ENCODE results near the gene IFNA8. TPM values are rescaled to one million over a fixed set of nuclear protein-coding genes. Genes with fewer than 3 reads are reported as not detected.
A peak's percentile ranks its signal among the peaks of the same experiment; 100 is the strongest.

The IFNA8 gene
- total RNA-seq, 2 donors from 2014 or later, result not detected

DNA sequence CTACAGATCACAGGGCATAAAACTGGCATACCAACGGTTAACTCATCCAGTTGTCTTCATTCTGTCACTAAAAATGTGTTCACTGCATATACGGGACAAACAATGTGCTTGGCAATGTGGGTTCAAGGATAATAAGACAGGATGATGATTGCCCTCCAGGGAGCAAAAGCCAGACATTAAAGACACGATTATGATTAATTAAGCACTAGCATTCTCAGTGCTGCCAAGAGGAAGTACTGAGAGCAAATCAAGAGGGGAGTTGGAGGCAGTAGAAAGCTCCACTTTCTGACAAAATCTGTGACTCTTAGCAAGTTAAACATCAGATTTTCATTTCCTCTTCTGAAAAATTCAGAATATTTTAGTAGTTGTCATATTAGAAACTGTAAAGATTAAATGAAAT lies 9.0 kb upstream of the IFNA8 start:
- H3K4me3 ChIP-seq (ENCODE audit: low read length), result no peak overlapping the region
- no peaks in the 10 kb centered on the region for H3K36me3 ChIP-seq (ENCODE audit: control insufficient read depth, insufficient read depth, low read length)
- H3K9ac ChIP-seq (ENCODE audit: extremely low read depth, low read length, poor library complexity, severe bottlenecking), result no peak overlapping the region
- H3K4me1 ChIP-seq (ENCODE audit: control insufficient read depth, insufficient read depth, low read length), result no peaks in the 10 kb centered on the region
- H3K27ac Mint-ChIP-seq, result no peak overlapping the region
- peaks cover 86% of the 10 kb centered on the region for H3K27me3 Mint-ChIP-seq (ENCODE audit: insufficient read depth)
- H3K36me3 Mint-ChIP-seq (ENCODE audit: low read depth), result no peaks in the 10 kb centered on the region
- no peak overlapping the region for H3K27ac ChIP-seq (ENCODE audit: low read depth, low read length)
- H3K4me1 Mint-ChIP-seq, result peaks cover 5% of the 10 kb centered on the region
- 85 to 92% methylated on average over 2 to 3 of the region's 3 CpGs for WGBS, 2 experiments (ENCODE audit: insufficient coverage in 1 of 2, insufficient read length in 1 of 2)
- no peaks in the 10 kb centered on the region for H3K9me3 ChIP-seq (ENCODE audit: control insufficient read depth, low read length)
- no peak for DNase-seq
- no peak overlapping the region for H3K4me3 Mint-ChIP-seq
- H3K27me3 ChIP-seq (ENCODE audit: control insufficient read depth, insufficient read depth, low read length, poor library complexity, severe bottlenecking), result peaks cover 83% of the 10 kb centered on the region
- H3K9me3 Mint-ChIP-seq, result no peaks in the 10 kb centered on the region
- TF ChIP-seq, protein P1, sequence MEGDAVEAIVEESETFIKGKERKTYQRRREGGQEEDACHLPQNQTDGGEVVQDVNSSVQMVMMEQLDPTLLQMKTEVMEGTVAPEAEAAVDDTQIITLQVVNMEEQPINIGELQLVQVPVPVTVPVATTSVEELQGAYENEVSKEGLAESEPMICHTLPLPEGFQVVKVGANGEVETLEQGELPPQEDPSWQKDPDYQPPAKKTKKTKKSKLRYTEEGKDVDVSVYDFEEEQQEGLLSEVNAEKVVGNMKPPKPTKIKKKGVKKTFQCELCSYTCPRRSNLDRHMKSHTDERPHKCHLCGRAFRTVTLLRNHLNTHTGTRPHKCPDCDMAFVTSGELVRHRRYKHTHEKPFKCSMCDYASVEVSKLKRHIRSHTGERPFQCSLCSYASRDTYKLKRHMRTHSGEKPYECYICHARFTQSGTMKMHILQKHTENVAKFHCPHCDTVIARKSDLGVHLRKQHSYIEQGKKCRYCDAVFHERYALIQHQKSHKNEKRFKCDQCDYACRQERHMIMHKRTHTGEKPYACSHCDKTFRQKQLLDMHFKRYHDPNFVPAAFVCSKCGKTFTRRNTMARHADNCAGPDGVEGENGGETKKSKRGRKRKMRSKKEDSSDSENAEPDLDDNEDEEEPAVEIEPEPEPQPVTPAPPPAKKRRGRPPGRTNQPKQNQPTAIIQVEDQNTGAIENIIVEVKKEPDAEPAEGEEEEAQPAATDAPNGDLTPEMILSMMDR (conservative IDR thresholded peaks at IDR 0.05), result no peak

DNA sequence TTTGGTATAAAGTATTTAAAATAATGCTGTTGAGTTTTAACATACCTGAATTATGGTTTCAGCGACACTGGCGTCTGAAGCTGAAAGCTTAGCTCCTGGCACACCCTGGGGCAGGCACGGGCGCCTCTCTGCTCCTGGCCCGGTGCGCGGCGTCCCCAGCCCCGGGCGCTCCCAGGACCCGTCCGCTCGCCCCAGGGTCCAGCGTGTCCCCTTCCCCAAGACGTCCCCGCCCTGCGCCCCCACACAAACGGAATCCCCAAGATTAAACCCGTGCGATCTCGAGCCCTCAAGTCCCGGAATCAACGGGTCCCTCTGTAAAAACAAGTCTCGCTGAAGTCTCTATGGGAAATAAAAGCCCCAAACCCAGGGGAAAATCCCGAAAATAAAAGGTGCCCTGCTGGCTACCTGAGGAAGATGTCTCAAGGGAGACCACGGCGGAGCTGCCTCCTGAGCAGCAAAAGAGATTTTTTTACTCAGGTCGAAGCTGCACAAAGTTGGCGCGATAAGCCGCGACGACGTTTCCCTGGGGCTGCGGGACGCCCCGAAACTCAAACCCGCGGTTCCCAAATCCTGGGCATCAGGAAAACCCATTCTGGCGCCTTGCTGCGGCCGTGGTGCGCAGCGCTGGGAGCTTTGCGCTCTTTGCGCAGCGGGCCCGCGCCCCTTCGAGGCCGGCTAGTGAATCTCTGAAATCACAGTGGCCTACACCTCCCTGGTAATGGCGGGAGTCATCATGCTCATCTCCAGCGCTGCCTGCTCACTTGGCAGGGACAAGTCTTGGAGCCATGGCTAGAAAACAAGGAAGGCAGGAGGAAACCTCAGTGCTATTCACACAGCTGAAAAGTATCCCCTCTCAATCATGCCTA lies 6.3 kb upstream of the IFNA8 start:
- WGBS, 2 experiments (ENCODE audit: insufficient coverage in 1 of 2, insufficient read length in 1 of 2), result 3% methylated on average over 50 to 53 of the region's 53 CpGs
- Mint-ChIP-seq H3K9me3 (no peaks in the 10 kb centered on the region), H3K36me3 (ENCODE audit: low read depth) (no peaks in the 10 kb centered on the region), H3K27me3 (ENCODE audit: insufficient read depth) (peaks cover 74% of the 10 kb centered on the region), H3K27ac (no peak overlapping the region), H3K4me3 (peak overlapping the region; percentile 56), H3K4me1 (peaks cover 4% of the 10 kb centered on the region)
- peak overlapping the region; percentile 82 for H3K4me3 ChIP-seq (ENCODE audit: low read length)
- H3K36me3 ChIP-seq (ENCODE audit: control insufficient read depth, insufficient read depth, low read length), result no peaks in the 10 kb centered on the region
- peak; percentile 89 for DNase-seq
- no peaks in the 10 kb centered on the region for H3K9me3 ChIP-seq (ENCODE audit: control insufficient read depth, low read length)
- peaks cover 68% of the 10 kb centered on the region for H3K27me3 ChIP-seq (ENCODE audit: control insufficient read depth, insufficient read depth, low read length, poor library complexity, severe bottlenecking)
- H3K4me1 ChIP-seq (ENCODE audit: control insufficient read depth, insufficient read depth, low read length), result no peaks in the 10 kb centered on the region
- TF ChIP-seq, protein P1 (conservative IDR thresholded peaks at IDR 0.05), result peak; percentile 54
- H3K27ac ChIP-seq (ENCODE audit: low read depth, low read length), result no peak overlapping the region
- H3K9ac ChIP-seq (ENCODE audit: extremely low read depth, low read length, poor library complexity, severe bottlenecking), result no peak overlapping the region

DNA sequence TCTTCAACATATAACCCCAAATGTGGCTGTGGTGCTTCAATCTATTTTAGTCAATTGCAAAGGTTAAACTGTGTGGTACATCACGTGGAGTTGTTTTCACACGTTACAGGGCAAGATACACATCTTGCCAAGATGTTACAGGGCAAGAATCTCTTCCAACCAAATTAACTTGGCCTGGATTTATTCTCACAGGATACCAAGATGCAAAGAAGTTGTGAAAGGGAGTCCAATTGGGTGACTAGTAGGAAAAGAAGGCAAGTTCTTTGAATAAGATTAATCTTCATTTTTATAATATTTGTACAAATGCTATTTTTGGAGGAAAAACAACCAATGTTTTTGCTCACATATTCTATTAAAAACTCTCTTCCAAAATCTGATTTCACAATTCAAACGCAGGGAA lies 4.8 kb upstream of the IFNA8 start:
- Histone ChIP-seq H3K9ac (ENCODE audit: extremely low read depth, low read length, poor library complexity, severe bottlenecking) (no peak overlapping the region), H3K27ac (ENCODE audit: low read depth, low read length) (no peak overlapping the region), H3K36me3 (ENCODE audit: control insufficient read depth, insufficient read depth, low read length) (no peaks in the 10 kb centered on the region), H3K9me3 (ENCODE audit: control insufficient read depth, low read length) (no peaks in the 10 kb centered on the region), H3K4me1 (ENCODE audit: control insufficient read depth, insufficient read depth, low read length) (no peaks in the 10 kb centered on the region), H3K4me3 (ENCODE audit: low read length) (no peak overlapping the region), H3K27me3 (ENCODE audit: control insufficient read depth, insufficient read depth, low read length, poor library complexity, severe bottlenecking) (peaks cover 59% of the 10 kb centered on the region)
- H3K9me3 Mint-ChIP-seq, result no peaks in the 10 kb centered on the region
- TF ChIP-seq, protein P1 (conservative IDR thresholded peaks at IDR 0.05), result no peak
- peaks cover 4% of the 10 kb centered on the region for H3K4me1 Mint-ChIP-seq
- H3K27ac Mint-ChIP-seq, result no peak overlapping the region
- no peak overlapping the region for H3K4me3 Mint-ChIP-seq
- DNase-seq, result no peak
- WGBS, 2 experiments (ENCODE audit: insufficient coverage in 1 of 2, insufficient read length in 1 of 2), result 89 to 100% methylated on average over 2 to 3 of the region's 3 CpGs
- H3K27me3 Mint-ChIP-seq (ENCODE audit: insufficient read depth), result peaks cover 64% of the 10 kb centered on the region
- H3K36me3 Mint-ChIP-seq (ENCODE audit: low read depth), result no peaks in the 10 kb centered on the region

Data from endodermal cell (in vitro differentiated cells).